Measurements from ENCODE around the gene ADCY9. TPM values are rescaled to one million over a fixed set of nuclear protein-coding genes. Genes with fewer than 3 reads are reported as not detected.

ADCY9 gene
- polyA plus RNA-seq, 1 experiment, result 16.0 TPM

DNA sequence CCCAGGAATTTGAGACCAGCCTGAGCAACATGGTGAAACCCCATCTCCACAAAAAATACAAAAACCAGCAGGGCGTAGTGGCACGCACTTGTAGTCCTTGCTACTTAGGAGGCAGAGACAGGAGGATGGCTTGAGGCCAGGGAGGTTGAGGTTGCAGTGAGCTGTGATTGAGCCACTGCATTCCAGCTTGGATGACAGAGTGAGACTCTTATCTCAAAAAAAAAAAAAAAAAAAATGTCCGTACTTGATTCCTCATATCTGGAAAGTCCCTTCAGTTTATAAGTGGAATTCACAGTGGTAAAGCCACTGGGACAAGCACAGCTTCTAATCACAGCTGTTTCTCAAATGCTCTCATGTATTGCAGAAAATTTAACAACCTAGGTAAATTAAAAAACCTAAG, 157.1 kb downstream of the ADCY9 start:
- TF ChIP-seq, protein P1, sequence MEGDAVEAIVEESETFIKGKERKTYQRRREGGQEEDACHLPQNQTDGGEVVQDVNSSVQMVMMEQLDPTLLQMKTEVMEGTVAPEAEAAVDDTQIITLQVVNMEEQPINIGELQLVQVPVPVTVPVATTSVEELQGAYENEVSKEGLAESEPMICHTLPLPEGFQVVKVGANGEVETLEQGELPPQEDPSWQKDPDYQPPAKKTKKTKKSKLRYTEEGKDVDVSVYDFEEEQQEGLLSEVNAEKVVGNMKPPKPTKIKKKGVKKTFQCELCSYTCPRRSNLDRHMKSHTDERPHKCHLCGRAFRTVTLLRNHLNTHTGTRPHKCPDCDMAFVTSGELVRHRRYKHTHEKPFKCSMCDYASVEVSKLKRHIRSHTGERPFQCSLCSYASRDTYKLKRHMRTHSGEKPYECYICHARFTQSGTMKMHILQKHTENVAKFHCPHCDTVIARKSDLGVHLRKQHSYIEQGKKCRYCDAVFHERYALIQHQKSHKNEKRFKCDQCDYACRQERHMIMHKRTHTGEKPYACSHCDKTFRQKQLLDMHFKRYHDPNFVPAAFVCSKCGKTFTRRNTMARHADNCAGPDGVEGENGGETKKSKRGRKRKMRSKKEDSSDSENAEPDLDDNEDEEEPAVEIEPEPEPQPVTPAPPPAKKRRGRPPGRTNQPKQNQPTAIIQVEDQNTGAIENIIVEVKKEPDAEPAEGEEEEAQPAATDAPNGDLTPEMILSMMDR (IDR thresholded peaks at IDR 0.05; ENCODE audit: low read depth, low read length), result no peak
- Histone ChIP-seq H3K27ac (ENCODE audit: low read depth, low read length) (no peak overlapping the region), H3K4me3 (ENCODE audit: low read depth, low read length) (no peak overlapping the region), H3K9me3 (ENCODE audit: control insufficient read depth, insufficient read depth, low read length) (no peaks in the 10 kb centered on the region; the same call in 1 of the 2 replicates), H3K27me3 (ENCODE audit: control insufficient read depth, insufficient read depth, low read length) (no peaks in the 10 kb centered on the region)
- ChIA-PET CTCF (interaction anchor here (0.7 to 1.0 kb wide), 2 partner anchors 21 to 541 kb away, joined by 4 to 6 read pairs; no protein-coding TSS in a partner anchor), POLR2A (interaction anchor here (0.7 to 1.2 kb wide), 3 partner anchors 9 to 78 kb away, joined by 3 to 5 read pairs (median 4); partner anchors contain the start of gene CREBBP)
- DNase-seq (ENCODE audit: low read depth, low spot score), result no peak

DNA sequence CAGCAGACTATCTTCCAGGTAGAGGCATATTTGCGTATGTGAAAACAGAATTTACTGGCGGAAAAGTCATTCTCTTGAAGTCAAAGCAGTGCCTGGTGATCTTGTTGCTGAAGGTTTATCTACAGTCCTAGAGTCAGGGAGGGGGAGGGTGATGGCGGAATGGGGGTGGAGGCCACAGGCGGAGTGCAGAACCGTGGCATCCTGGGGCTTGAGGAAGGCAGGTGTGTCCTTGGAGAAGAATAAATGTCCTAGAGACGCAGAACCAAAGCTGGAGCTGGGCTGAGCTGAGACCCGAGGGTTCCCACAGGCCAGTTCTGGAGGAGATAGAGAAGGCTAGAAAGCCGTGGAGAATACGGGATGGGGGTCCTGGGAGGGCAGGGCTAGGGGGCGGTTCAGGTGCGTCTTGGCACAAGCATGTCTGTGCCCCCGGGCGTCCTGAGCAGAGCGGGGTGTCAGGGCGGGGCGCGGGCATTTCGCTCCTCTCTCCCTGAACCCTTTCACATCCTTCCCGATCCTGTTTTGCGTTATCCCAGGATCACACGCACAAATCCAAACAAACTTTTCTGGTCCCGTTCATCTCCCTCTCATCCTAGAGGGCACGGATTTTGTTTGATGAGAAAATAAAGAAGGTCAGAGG, 158.8 kb downstream of the ADCY9 start:
- H3K9me3 ChIP-seq (ENCODE audit: control insufficient read depth, insufficient read depth, low read length), result no peaks in the 10 kb centered on the region; the same call in 1 of the 2 replicates
- ChIA-PET POLR2A (interaction anchor here (0.7 kb wide), 2 partner anchors 29 to 380 kb away, joined by 3 to 7 read pairs; no protein-coding TSS in a partner anchor), CTCF (no interaction called here)
- H3K27ac ChIP-seq (ENCODE audit: low read depth, low read length), result no peak overlapping the region
- TF ChIP-seq, protein P1 (IDR thresholded peaks at IDR 0.05; ENCODE audit: low read depth, low read length), result no peak
- DNase-seq (ENCODE audit: low read depth, low spot score), result no peak
- no peak overlapping the region for H3K4me3 ChIP-seq (ENCODE audit: low read depth, low read length)
- H3K27me3 ChIP-seq (ENCODE audit: control insufficient read depth, insufficient read depth, low read length), result no peaks in the 10 kb centered on the region

DNA sequence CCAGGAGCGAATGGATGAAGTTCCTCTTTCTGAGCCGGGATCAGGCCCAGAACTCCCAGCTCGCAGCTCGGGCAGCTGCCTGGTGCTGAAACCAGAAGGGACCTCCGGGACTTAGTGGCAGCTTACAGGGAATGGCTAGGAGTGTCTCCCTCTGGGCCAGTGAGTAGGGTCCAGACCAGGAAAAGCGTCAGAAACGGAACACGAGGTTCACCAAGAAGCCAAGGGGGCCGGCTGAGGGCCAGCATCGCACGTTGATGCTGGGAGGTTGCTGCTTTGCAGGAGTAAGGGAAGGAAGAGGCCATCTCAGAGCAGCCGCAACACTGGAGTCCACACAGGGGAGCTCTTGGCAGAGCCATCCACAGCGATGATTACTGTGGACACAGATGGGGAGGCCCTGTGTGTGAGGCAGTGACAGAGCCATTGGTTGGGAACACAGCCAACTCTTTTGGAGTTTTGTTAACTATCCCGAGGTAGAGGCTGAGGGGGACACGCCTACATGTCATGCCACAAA, 161.8 kb downstream of the ADCY9 start:
- Histone ChIP-seq H3K27ac (ENCODE audit: low read depth, low read length) (no peak overlapping the region), H3K4me3 (ENCODE audit: low read depth, low read length) (no peak overlapping the region), H3K27me3 (ENCODE audit: control insufficient read depth, insufficient read depth, low read length) (no peaks in the 10 kb centered on the region), H3K9me3 (ENCODE audit: control insufficient read depth, insufficient read depth, low read length) (no peaks in the 10 kb centered on the region; the same call in 1 of the 2 replicates)
- DNase-seq (ENCODE audit: low read depth, low spot score), result no peak
- ChIA-PET CTCF (no interaction called here), POLR2A (no interaction called here)
- TF ChIP-seq, protein P1 (IDR thresholded peaks at IDR 0.05; ENCODE audit: low read depth, low read length), result no peak

DNA sequence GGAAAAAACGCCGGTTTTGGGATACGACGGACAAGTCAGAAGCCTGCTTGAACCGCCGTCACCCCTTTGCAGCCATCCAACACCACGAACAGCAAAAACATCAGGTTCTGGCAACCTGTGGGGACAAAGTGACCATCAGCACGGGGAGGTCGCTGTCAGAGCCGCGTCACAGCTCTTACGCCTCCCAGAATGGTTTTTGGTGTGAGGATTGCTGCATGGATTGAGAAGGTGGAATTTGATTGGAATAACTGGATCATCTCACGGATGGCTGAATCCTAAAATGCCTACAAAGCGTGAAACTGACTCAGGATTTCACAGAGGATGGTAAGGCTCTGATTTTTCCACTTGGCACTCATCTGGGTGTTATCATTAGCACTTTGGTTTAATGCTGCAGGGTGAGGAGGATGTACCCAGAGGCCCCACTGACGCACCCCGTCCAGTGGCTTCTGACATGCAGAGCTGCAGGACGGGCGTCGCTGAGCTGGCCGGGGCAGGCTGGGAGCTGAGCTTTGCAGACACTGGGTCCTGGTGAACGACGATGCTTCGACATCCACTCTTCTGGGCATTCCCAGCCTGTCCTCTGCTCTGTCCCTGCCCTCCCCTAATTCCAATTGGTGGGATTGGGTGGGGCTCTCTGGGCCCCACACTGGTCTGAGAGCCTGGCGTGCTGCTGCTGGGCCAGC, 162.4 kb downstream of the ADCY9 start:
- CTCF ChIA-PET, result no interaction called here

More for the DNA sequence above, 162.4 kb downstream of the ADCY9 start:
- Histone ChIP-seq H3K4me3 (ENCODE audit: low read depth, low read length) (no peak overlapping the region), H3K27ac (ENCODE audit: low read depth, low read length) (no peak overlapping the region), H3K27me3 (ENCODE audit: control insufficient read depth, insufficient read depth, low read length) (no peaks in the 10 kb centered on the region), H3K9me3 (ENCODE audit: control insufficient read depth, insufficient read depth, low read length) (no peaks in the 10 kb centered on the region; the same call in 1 of the 2 replicates)
- POLR2A ChIA-PET, result no interaction called here
- no peak for DNase-seq (ENCODE audit: low read depth, low spot score)
- TF ChIP-seq, protein P1 (IDR thresholded peaks at IDR 0.05; ENCODE audit: low read depth, low read length), result no peak

Measured in AG04450 (cell line).